Activated CD4-positive, alpha-beta T cell treated with anti-CD3 and anti-CD28 coated beads, Interleukin-2, amount 10 ng/mL, durations not matched to agents 7 days and 5 days (primary cell): ENCODE results near the gene HSFX2. TPM values are rescaled to one million over a fixed set of nuclear protein-coding genes. Genes with fewer than 3 reads are reported as not detected.
A peak's percentile ranks its signal among the peaks of the same experiment; 100 is the strongest.
"Not testable (repeated sequence)": the region's sequence is repeated elsewhere in the genome, so short reads cannot be mapped to it uniquely, and the experiment has no call there.

Source experiments
- CTCF ChIA-PET: fragments of 350-600 bp; sonication (Branson Sonifier 250); formaldehyde crosslinking; loops from one replicate; lab custom pipeline; 2021; ENCODE audit warnings: antibody characterized with exemption; lab: Charles Lee
- POLR2A ChIA-PET: fragments of 350-600 bp; sonication (Branson Sonifier 250); formaldehyde crosslinking; loops from one replicate; lab custom pipeline; 2021; ENCODE audit warnings: antibody characterized with exemption; lab: Charles Lee
- DNase-seq: peaks from one replicate; pipeline ENCODE4 v3.0.0-alpha.2; 2020
- H3K27ac Mint-ChIP-seq: one replicate; pipeline ENCODE4 v1.8.0; 2021; ENCODE audit warnings: mild to moderate bottlenecking, moderate library complexity, mixed read lengths
- H3K27me3 Mint-ChIP-seq: one replicate; pipeline ENCODE4 v1.8.0; 2021; ENCODE audit warnings: mixed read lengths
- H3K36me3 Mint-ChIP-seq: one replicate; pipeline ENCODE4 v1.8.0; 2021; ENCODE audit warnings: low read depth, mixed read lengths
- H3K4me1 Mint-ChIP-seq: one replicate; pipeline ENCODE4 v1.8.0; 2021; ENCODE audit warnings: mixed read lengths
- H3K4me3 Mint-ChIP-seq: one replicate; pipeline ENCODE4 v1.8.0; 2021; ENCODE audit warnings: mild to moderate bottlenecking, moderate library complexity, mixed read lengths
- H3K9me3 Mint-ChIP-seq: one replicate; pipeline ENCODE4 v1.8.0; 2021; ENCODE audit warnings: mixed read lengths
- total RNA-seq, 2 experiments: library from RNA; stranded (reverse); gene quantifications; one replicate each; pipeline ENCODE4 v1.2.3, GENCODE V29; 2021

The HSFX2 gene
- total RNA-seq, 2 experiments from 2014 or later: 0.35 TPM; not detected in 1

DNA sequence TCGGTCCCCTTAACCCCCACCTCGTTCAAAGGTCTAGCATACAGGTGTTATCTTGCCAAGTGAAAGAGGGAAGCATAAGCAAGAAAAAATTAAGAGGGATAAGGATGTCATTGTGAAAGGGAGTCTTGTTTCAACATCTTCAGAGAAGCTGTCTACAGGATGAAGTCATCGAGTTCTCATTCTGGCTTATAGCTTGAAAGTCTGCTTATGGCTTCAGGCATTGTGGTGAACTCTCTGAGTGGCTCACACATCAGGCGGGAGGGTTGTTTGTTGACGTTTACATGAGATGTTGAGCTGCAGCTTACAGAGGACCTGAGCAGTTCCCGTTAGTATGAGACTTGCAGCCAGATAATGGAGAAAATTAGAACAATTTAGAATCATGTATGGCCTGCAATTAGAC is 24.4 kb downstream of the HSFX2 start:
- H3K4me3 Mint-ChIP-seq: no peak overlapping the region
- CTCF ChIA-PET: no interaction called here

GRCh38 chrX:149569770-149570169 is 25.3 kb downstream of the HSFX2 start:
- DNase-seq: no peak
- no peaks in the 10 kb centered on the region for H3K36me3 Mint-ChIP-seq
- no peaks in the 10 kb centered on the region for H3K9me3 Mint-ChIP-seq
- POLR2A ChIA-PET: no interaction called here
- H3K4me3 Mint-ChIP-seq: no peak overlapping the region
- no peak overlapping the region for H3K27ac Mint-ChIP-seq
- H3K27me3 Mint-ChIP-seq: no peaks in the 10 kb centered on the region
- CTCF ChIA-PET: no interaction called here
- peaks cover 16% of the 10 kb centered on the region for H3K4me1 Mint-ChIP-seq

More for the DNA sequence above, 24.4 kb downstream of the HSFX2 start:
- H3K4me1 Mint-ChIP-seq: peaks cover 16% of the 10 kb centered on the region
- H3K9me3 Mint-ChIP-seq: no peaks in the 10 kb centered on the region
- no peak overlapping the region for H3K27ac Mint-ChIP-seq
- DNase-seq: no peak
- POLR2A ChIA-PET: no interaction called here
- H3K36me3 Mint-ChIP-seq: no peaks in the 10 kb centered on the region
- no peaks in the 10 kb centered on the region for H3K27me3 Mint-ChIP-seq

DNA sequence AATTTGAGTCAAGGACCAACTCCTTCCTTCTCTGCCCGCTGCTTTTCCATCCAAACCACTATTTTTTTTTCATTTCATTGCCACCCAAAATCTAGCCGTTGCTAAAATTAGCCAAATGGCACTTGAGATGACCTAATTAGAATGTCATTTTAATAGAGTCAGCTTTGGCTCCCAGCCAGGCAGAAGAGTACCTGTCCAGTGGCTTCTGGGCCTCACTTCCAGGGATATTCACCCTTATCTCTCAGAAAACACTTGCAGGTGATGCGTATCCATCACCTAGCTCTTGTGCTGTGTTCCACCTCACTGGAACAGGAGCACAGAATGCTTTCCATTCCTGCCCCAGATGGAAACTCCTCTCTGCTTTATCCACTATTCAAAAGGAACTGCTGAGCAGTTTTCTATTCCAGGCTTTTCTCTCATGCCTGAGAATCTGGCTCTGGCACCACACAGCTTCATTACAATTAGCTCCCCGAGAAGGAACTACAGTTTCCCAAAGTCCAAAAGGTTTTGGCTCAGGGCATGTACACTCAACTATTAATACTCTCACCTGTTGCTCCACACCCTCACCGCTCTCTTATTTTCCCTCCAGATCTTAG is 26.3 kb downstream of the HSFX2 start:
- H3K4me3 Mint-ChIP-seq: no peak overlapping the region
- POLR2A ChIA-PET: no interaction called here

DNA sequence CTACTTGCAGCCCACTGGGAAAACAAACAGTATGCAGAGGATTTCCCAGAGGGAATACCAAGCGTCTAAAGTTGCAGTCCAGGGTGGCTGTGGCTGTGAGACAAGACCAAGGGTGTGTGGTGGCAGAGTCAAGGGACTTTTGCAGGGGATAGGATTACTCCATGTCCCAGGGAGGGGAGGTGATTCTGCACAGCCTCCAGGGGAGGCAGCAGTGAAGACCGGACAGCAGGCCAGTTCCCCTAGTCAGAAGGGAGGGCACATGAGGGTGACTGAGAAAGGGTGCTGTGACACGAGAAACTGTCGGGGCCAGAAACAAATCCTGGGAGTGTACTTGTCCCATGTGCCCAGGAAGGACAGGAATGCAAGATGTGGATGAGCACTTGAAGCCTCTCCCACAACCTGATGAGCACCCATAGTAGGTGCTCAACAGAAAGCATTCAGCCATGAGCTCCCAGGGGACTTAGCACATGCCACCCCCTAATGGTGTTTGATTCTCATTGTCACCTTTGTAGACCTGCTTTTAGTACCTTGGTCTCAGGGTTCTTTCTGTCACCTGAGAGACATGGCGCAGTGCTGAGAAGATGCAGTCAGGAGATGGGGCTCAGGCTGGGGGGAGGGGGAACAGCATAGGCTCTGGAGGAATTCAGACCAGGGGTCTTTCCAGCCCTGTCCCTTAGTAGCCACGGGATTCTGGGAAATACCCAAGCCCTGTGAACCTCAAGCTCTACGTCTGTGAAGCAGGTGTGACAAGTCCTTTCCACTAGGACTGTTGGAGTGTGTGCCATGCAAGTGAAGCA is 27.3 kb downstream of the HSFX2 start:
- Mint-ChIP-seq H3K27ac (no peak overlapping the region), H3K36me3 (no peaks in the 10 kb centered on the region), H3K4me3 (no peak overlapping the region), H3K27me3 (no peaks in the 10 kb centered on the region), H3K9me3 (no peaks in the 10 kb centered on the region), H3K4me1 (peaks cover 13% of the 10 kb centered on the region)
- ChIA-PET CTCF (no interaction called here), POLR2A (no interaction called here)
- no peak for DNase-seq

More for the DNA sequence above, 26.3 kb downstream of the HSFX2 start:
- Mint-ChIP-seq H3K36me3 (no peaks in the 10 kb centered on the region), H3K27me3 (no peaks in the 10 kb centered on the region), H3K27ac (no peak overlapping the region), H3K4me1 (peaks cover 16% of the 10 kb centered on the region), H3K9me3 (no peaks in the 10 kb centered on the region)
- no peak for DNase-seq
- CTCF ChIA-PET: no interaction called here

DNA sequence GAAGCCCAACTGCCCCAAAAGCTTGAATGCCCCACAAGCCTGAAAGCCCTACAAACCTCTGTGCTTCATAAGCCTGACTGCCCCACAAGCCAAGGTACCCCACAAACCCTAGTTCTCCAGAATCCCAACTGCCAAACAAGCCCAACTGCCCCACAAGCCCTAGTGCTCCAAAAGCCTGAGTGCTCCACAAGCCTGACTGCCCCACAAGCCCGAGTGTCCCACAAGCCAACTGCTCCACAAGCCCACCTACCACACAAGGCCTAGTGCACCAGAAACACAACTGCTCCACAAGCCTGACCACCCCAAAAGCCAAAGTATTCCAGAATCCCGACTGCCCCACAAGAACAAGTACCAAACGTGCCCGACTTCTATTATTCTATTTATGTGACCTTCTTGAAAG is 31.8 kb downstream of the HSFX2 start:
- Mint-ChIP-seq H3K27ac (no peak overlapping the region), H3K4me3 (no peak overlapping the region), H3K36me3 (no peaks in the 10 kb centered on the region), H3K4me1 (no peaks in the 10 kb centered on the region), H3K27me3 (no peaks in the 10 kb centered on the region), H3K9me3 (no peaks in the 10 kb centered on the region)
- DNase-seq: no peak
- ChIA-PET POLR2A (no interaction called here), CTCF (no interaction called here)

DNA sequence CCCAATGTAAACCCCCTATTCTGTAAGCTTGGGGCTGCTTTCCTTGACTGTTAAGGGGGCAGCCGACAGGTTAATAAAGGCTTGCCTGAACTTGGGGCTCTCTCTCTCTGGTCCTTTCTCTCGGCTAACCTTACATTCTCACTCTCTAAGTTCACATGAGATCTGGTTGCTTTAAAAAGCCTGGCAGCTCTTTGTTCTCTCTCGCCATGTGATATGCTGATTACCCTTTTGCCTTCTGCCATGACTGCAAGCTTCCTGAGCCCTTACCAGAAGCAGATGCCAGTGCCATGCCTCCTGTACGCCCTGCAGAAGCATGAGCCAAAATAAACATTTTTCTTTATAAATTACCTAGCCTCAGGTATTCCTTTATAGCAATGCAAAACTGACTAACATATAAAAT is 39.9 kb downstream of the HSFX2 start:
- H3K27me3 Mint-ChIP-seq, POLR2A ChIA-PET, DNase-seq, H3K9me3 Mint-ChIP-seq, H3K27ac Mint-ChIP-seq, H3K4me1 Mint-ChIP-seq, CTCF ChIA-PET, H3K36me3 Mint-ChIP-seq, H3K4me3 Mint-ChIP-seq: not testable (repeated sequence)

DNA sequence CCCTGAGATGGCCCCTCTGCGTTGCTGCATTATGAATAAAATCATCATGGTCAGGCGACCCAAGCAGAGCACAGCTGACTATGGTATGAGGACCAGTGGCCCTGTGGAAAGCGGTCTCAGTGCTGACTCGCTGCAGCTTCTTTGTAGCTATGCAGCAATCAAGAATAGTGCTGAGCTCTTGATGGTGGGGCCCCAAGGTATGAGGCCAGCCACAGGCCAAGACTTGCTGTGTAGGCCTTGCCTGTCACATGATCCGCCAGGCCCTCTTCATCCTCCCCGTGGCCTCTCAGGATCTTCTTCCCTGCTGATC is 43.2 kb downstream of the HSFX2 start:
- H3K36me3 Mint-ChIP-seq, POLR2A ChIA-PET, H3K9me3 Mint-ChIP-seq: not testable (repeated sequence)

DNA sequence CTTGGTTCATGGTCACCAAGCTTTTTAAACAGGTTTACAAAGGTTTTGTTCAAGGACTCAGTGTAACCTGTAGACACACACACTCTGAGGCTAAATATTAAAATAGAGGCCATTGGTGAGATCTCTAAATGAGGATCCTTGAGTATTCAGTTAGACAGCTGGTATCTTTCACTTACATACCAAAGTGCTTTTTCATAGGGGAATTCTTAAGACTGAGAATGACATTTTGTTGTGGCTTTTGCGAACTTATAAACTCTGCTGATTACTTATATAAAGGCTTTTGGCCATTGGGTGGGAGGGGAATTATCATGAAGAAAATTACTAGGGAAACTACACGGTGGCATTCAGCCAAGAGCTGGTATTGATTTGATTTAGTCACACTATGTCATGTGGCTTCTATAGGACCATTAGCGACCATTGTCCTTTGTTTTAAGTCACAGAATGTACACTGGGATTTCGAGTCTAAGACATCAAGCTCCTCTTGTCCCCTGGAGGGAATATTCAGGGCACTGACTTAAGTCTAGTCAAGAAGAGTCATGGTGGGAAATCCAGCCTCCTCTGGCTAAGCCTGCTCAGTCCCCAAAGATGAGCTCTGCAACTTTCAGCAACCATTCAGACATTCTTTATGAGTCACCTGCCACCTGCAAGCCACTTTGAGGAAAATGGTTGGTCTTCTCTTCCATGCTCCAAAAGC is 43.7 kb downstream of the HSFX2 start:
- H3K4me3 Mint-ChIP-seq, POLR2A ChIA-PET, DNase-seq, H3K4me1 Mint-ChIP-seq, H3K27me3 Mint-ChIP-seq, H3K9me3 Mint-ChIP-seq, H3K36me3 Mint-ChIP-seq, CTCF ChIA-PET, H3K27ac Mint-ChIP-seq: not testable (repeated sequence)

More for the DNA sequence above, 43.2 kb downstream of the HSFX2 start:
- H3K4me1 Mint-ChIP-seq, CTCF ChIA-PET, H3K4me3 Mint-ChIP-seq, H3K27ac Mint-ChIP-seq, H3K27me3 Mint-ChIP-seq, DNase-seq: not testable (repeated sequence)

- POLR2A ChIA-PET: not testable (repeated sequence)
- peak; percentile 32 for DNase-seq
These were observed 44.7 kb downstream of the HSFX2 start for GRCh38 chrX:149550454-149550853.

DNA sequence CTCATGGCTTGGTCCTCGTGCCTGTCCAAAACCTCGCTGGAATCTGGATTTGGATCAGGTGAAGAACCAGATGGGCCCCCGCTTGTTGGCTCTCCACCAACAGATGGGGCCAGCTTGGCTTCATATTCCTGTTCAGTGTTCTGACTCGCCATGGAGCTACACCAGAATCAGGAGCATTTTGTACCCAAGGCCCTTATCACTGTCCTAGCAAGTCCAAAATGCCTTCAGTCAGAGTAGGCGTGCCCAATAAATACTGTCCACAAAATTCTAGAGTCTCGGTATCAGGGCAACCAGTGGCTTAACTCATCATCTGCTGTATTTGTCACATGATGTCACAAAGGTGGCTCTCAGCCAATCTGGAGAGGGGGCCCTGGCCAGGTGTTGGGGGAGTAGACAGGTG is 45.4 kb downstream of the HSFX2 start, which contains the start of gene HSFX3:
HSFX3 (minus strand) TSS at position 224 of the 400 bp plus-strand sequence; CDS start at position 152, 72 bp downstream.
- POLR2A ChIA-PET, H3K9me3 Mint-ChIP-seq, H3K4me1 Mint-ChIP-seq, CTCF ChIA-PET, H3K4me3 Mint-ChIP-seq, H3K36me3 Mint-ChIP-seq, H3K27ac Mint-ChIP-seq, DNase-seq, H3K27me3 Mint-ChIP-seq: not testable (repeated sequence)

More at GRCh38 chrX:149550454-149550853, 44.7 kb downstream of the HSFX2 start:
- CTCF ChIA-PET, H3K4me3 Mint-ChIP-seq, H3K27me3 Mint-ChIP-seq, H3K4me1 Mint-ChIP-seq, H3K27ac Mint-ChIP-seq, H3K9me3 Mint-ChIP-seq, H3K36me3 Mint-ChIP-seq: not testable (repeated sequence)

DNA sequence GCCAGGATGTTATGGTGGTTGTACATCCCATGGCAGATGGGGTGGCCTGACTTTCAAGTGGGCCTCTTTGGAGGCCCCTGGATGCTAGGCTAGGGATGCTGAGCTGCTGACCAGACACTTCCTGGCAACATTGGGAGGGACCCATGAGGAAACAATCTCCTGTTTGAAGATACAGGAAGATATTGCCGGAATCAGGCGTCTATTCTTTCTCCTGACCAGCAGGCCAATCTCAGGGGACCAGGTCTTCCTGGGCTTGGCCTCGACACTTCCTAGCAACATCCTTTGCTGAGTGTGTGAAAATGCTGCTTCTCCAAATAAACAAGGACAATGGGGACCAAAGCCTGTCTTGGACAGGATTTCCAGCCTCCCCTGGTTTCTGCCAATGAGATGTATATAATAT is 47.3 kb downstream of the HSFX2 start:
- H3K4me3 Mint-ChIP-seq, DNase-seq, H3K36me3 Mint-ChIP-seq, H3K27me3 Mint-ChIP-seq, H3K4me1 Mint-ChIP-seq, POLR2A ChIA-PET, H3K9me3 Mint-ChIP-seq, CTCF ChIA-PET, H3K27ac Mint-ChIP-seq: not testable (repeated sequence)

GRCh38 chrX:149546962-149547361 is 48.2 kb downstream of the HSFX2 start:
- H3K27me3 Mint-ChIP-seq, H3K9me3 Mint-ChIP-seq, H3K4me3 Mint-ChIP-seq, DNase-seq, H3K36me3 Mint-ChIP-seq, CTCF ChIA-PET, POLR2A ChIA-PET, H3K27ac Mint-ChIP-seq, H3K4me1 Mint-ChIP-seq: not testable (repeated sequence)
